ENCODE measurements around the gene IFIT1B.
"Not testable (repeated sequence)": the region's sequence is repeated elsewhere in the genome, so short reads cannot be mapped to it uniquely, and the experiment has no call there.

The IFIT1B gene, protein sequence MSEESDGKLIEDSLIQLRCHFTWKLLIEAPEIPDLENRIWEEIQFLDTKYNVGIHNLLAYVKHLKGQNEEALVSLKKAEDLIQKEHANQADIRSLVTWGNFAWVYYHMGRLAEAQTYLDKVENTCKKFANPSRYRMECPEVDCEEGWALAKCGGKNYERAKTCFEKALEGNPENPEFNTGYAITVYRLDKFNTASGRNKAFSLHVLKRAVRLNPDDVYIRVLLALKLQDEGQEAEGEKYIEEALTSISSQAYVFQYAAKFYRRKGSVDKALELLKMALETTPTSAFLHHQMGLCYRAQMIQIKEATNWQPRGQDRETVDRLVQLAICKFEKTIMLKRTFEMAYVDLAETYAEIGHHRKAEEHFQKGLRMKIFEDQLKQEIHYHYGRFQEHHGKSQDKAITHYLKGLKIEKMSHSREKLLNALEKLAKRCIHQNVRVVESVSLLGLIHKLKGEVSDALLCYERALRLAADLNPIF

DNA sequence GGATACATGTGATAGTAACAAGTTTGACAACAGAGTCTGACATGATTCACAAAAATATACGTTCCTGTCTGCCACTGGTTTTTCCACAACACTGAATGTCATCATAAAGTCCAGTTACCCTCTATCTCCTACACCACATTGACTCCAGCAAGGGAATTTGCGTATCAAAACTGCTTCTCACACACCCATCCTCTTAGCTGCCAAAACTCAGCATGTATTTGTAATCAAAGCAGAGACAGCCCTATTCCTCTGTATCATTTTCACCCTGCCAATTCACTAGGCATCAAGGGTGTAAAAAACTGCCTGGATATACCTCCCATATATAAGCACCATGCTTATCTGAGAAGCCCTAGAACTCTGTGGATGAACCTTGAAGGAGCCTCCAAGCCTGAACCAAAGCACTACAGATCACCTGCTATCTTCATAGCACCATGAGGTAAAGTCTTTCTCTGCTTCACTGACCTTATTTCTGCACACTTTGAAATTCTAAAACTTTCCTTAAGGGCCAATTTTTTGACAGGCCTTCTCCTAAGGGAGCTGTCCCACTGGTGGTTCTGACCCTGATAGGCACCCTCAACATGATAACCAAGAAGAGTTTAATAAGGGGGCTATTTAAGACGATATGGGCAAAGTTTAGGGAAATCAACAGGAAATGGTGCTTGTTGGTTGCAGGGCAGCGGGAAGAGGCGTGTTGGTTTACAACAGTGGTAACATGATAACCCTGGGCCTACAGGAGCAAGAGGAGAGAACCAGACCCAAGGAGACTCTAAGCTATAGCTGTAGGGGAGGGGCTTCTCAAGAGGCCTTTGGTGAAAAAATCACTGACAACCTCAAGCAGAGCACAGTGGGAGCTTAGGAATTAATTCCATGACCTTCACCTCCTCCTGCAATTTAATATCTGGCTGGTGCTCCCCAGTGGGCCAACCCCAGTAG is at the start of gene IFIT1B:
IFIT1B (plus strand) TSS at position 352 of the 933 bp plus-strand sequence; CDS start at position 432, 80 bp downstream.
- no peak for DNase-seq
- H3K27ac ChIP-seq = no peak within 1 kb of the TSS
- no peaks in the 10 kb centered on the region for H3K36me3 ChIP-seq
- no peaks in the 10 kb centered on the region for H3K27me3 ChIP-seq (ENCODE audit: insufficient read depth, low read depth, severe bottlenecking)
- no peak within 1 kb of the TSS for H3K4me3 ChIP-seq (ENCODE audit: low read depth, low read length)
- TF ChIP-seq, protein P1, sequence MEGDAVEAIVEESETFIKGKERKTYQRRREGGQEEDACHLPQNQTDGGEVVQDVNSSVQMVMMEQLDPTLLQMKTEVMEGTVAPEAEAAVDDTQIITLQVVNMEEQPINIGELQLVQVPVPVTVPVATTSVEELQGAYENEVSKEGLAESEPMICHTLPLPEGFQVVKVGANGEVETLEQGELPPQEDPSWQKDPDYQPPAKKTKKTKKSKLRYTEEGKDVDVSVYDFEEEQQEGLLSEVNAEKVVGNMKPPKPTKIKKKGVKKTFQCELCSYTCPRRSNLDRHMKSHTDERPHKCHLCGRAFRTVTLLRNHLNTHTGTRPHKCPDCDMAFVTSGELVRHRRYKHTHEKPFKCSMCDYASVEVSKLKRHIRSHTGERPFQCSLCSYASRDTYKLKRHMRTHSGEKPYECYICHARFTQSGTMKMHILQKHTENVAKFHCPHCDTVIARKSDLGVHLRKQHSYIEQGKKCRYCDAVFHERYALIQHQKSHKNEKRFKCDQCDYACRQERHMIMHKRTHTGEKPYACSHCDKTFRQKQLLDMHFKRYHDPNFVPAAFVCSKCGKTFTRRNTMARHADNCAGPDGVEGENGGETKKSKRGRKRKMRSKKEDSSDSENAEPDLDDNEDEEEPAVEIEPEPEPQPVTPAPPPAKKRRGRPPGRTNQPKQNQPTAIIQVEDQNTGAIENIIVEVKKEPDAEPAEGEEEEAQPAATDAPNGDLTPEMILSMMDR (IDR thresholded peaks at IDR 0.05; ENCODE audit: low read depth, low read length) = no peak
- H3K9me3 ChIP-seq (ENCODE audit: severe bottlenecking) = no peaks in the 10 kb centered on the region

DNA sequence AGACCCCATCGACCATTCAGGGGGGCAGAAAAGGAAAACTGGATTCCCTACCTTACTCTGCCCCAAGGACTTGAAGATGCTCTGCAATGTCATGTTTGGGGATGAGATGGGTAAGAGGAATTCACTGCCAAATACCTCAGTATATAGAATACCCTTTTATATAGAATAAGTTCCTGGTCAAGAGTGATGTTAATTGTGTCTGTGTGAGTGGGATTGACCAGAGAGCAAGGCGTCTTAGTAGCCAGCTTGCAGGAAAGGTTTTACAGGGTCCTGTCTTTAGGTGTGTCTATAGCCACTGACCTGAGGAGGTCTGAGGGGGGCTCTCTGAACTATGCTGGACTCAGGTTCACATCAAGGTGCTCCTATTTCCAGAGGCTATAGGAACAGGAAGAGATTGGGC is 48.7 kb upstream of the IFIT1B start:
- no peak overlapping the region for H3K4me3 ChIP-seq (ENCODE audit: low read depth, low read length)
- H3K36me3 ChIP-seq = no peaks in the 10 kb centered on the region
- H3K27me3 ChIP-seq (ENCODE audit: insufficient read depth, low read depth, severe bottlenecking) = no peaks in the 10 kb centered on the region
- TF ChIP-seq, protein P1 (IDR thresholded peaks at IDR 0.05; ENCODE audit: low read depth, low read length) = no peak
- DNase-seq = no peak
- H3K9me3 ChIP-seq (ENCODE audit: severe bottlenecking) = no peaks in the 10 kb centered on the region
- no peak overlapping the region for H3K27ac ChIP-seq

DNA sequence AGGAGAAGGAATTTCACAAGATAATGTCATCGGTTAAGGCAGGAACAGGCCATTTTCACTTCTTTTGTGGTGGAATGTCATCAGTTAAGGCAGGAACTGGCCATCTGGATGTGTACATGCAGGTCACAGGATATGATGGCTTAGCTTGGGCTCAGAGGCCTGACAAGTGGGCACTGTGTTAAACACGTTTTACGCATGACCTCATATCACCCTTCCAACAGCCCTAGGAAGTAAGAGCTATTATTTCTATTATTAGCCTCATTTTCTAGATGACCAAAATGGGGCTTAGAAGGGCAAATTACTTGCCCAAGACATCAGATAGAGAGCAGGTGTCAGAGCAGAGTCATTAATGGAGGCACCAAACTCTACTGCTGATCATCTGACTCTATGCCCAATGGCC is 47.8 kb upstream of the IFIT1B start:
- H3K27me3 ChIP-seq (ENCODE audit: insufficient read depth, low read depth, severe bottlenecking); DNase-seq; H3K9me3 ChIP-seq (ENCODE audit: severe bottlenecking); H3K4me3 ChIP-seq (ENCODE audit: low read depth, low read length); H3K27ac ChIP-seq; H3K36me3 ChIP-seq: not testable (repeated sequence)

DNA sequence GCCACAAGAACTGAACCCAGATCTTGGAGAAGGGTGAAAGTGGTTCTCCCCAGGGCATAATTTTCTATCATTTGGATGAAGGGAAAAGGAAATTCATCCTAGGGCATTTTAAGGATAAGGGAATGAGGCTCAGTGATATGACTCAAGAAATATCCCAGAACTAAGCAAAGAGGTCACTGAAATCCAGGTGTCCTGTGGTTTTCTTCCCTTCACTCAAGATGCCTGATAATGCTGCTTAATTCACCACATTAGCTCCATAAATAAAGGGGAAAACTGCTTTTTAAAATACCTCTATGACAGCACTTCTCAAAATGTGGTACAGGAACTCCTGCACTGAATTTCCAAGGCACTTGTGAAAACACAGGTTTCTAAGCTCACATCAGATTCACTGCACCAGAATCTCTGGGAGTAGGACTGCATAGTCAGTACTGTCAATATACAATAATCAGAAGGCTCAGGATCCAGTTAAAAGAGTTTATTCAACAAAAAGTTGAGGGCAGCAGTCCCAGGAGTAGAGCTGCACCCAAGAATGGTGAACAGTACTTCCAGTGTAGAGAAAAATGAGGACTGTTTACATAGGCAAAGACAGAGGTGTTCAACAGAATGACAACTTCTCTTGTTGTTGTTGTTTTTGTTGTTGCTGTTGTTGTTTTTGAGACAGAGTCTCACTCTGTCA is 47.2 kb upstream of the IFIT1B start:
- TF ChIP-seq, protein P1 (IDR thresholded peaks at IDR 0.05; ENCODE audit: low read depth, low read length) = no peak
- Histone ChIP-seq H3K4me3 (ENCODE audit: low read depth, low read length) (no peak overlapping the region), H3K27ac (no peak overlapping the region), H3K27me3 (ENCODE audit: insufficient read depth, low read depth, severe bottlenecking) (no peaks in the 10 kb centered on the region), H3K9me3 (ENCODE audit: severe bottlenecking) (no peaks in the 10 kb centered on the region), H3K36me3 (no peaks in the 10 kb centered on the region)
- no peak for DNase-seq

DNA sequence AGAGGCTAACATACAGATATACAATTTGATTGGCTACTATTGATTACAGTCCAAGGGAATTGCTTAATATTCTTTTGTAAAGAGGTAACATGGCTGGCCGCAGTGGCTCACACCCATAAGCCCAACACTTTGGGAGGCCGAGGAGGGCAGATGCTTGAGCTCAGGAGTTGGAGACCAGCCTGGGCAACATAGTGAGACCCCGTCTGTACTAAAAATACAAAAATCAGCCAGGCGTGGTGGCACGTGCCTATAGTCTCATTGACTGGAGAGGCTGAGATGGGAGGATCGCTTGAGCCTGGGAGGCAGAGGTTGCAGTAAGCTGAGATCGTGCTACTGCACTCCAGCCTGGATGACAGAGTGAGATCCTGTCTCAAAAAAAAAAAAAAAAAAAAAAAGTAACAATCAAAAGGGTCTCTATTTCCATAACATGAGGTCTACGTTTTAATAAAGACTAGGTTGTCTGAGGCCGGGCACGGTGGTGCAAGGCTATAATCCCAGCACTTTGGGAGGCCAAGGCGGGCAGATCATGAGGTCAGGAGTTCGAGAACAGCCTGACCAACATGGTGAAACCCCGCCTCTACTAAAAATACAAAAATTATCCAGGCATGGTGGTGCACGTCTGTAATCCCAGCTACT is 46.3 kb upstream of the IFIT1B start:
- H3K9me3 ChIP-seq (ENCODE audit: severe bottlenecking); H3K36me3 ChIP-seq; H3K27ac ChIP-seq; H3K27me3 ChIP-seq (ENCODE audit: insufficient read depth, low read depth, severe bottlenecking); H3K4me3 ChIP-seq (ENCODE audit: low read depth, low read length); DNase-seq: not testable (repeated sequence)

DNA sequence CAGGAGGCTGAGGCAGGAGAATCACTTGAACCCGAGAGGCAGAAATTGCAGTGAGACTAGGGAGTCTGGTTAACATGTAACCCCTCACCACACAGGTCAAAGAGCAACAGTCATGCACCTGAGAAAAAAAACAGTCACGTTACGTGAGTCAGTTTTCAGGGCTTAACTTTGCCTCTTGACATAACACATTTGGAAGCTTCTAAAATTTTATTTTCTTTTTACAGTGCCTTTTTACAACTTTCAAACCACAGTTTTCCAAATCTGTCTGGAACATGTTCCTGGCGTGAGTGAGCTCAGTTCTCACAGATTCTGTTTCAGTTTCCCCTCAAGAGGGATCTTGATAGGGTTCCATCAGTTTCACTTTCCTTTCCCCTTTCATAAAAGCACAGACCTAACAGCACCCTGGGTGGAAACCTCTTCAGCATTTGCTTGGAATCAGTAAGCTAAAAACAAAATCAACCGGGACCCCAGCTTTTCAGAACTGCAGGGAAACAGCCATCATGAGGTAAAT is 45.7 kb upstream of the IFIT1B start:
- Histone ChIP-seq H3K9me3 (ENCODE audit: severe bottlenecking) (no peaks in the 10 kb centered on the region), H3K36me3 (no peaks in the 10 kb centered on the region), H3K4me3 (ENCODE audit: low read depth, low read length) (no peak overlapping the region), H3K27ac (no peak overlapping the region), H3K27me3 (ENCODE audit: insufficient read depth, low read depth, severe bottlenecking) (no peaks in the 10 kb centered on the region)
- no peak for DNase-seq
- TF ChIP-seq, protein P1 (IDR thresholded peaks at IDR 0.05; ENCODE audit: low read depth, low read length) = no peak

Measured in WERI-Rb-1 (cell line).